Measurements from ENCODE around the gene ICOSLG. TPM values are rescaled to one million over a fixed set of nuclear protein-coding genes. Genes with fewer than 3 reads are reported as not detected.

The ICOSLG gene
- total and polyA plus RNA-seq, 2 experiments from 2014 or later = under 0.01 TPM; not detected in 1

Small RNA genes lying within 50 kb of the gene (small RNA-seq; reads per million reads assigned to genes)
- gene AP001059.3 (ENCODE audit: low read depth, low replicate concordance) = not detected

Other genes with a start within 250 kb of the ICOSLG start
- 21.0 and 23.1 TPM in 2 replicates for gene TRAPPC10, start 228.6 kb downstream of the ICOSLG start, total RNA-seq (2014; rRNA removed; shearing (Covaris generic))
- 9.9 and 10.3 TPM in 2 replicates for gene TRAPPC10, start 228.6 kb downstream of the ICOSLG start, polyA plus RNA-seq (2016; fragmentation: Nextera tagmentation; extraction: Ambion mirVana)
- 16.1 and 16.3 TPM in 2 replicates for gene PWP2, start 133.5 kb downstream of the ICOSLG start, total RNA-seq (2014; rRNA removed; shearing (Covaris generic))
- gene PWP2, start 133.5 kb downstream of the ICOSLG start, polyA plus RNA-seq (2016; fragmentation: Nextera tagmentation; extraction: Ambion mirVana) = 11.2 and 12.8 TPM in 2 replicates
- 39.6 and 45.7 TPM in 2 replicates for gene GATD3, start 107.3 kb downstream of the ICOSLG start, total RNA-seq (2014; rRNA removed; shearing (Covaris generic))
- 49.1 and 50.9 TPM in 2 replicates for gene GATD3, start 107.3 kb downstream of the ICOSLG start, polyA plus RNA-seq (2016; fragmentation: Nextera tagmentation; extraction: Ambion mirVana)
- gene DNMT3L, start 21.0 kb upstream of the ICOSLG start, total RNA-seq (2014; rRNA removed; shearing (Covaris generic)) = not detected in 2 replicates
- gene DNMT3L, start 21.0 kb upstream of the ICOSLG start, polyA plus RNA-seq (2016; fragmentation: Nextera tagmentation; extraction: Ambion mirVana) = not detected in 2 replicates
- not detected in 2 replicates for gene AIRE, start 44.9 kb upstream of the ICOSLG start, total RNA-seq (2014; rRNA removed; shearing (Covaris generic))
- not detected in 2 replicates for gene AIRE, start 44.9 kb upstream of the ICOSLG start, polyA plus RNA-seq (2016; fragmentation: Nextera tagmentation; extraction: Ambion mirVana)
- gene PFKL, start 59.1 kb upstream of the ICOSLG start, total RNA-seq (2014; rRNA removed; shearing (Covaris generic)) = 239 and 270 TPM in 2 replicates
- gene PFKL, start 59.1 kb upstream of the ICOSLG start, polyA plus RNA-seq (2016; fragmentation: Nextera tagmentation; extraction: Ambion mirVana) = 199 and 213 TPM in 2 replicates
- 17.0 and 20.5 TPM in 2 replicates for gene CFAP410, start 98.4 kb upstream of the ICOSLG start, total RNA-seq (2014; rRNA removed; shearing (Covaris generic))
- gene CFAP410, start 98.4 kb upstream of the ICOSLG start, polyA plus RNA-seq (2016; fragmentation: Nextera tagmentation; extraction: Ambion mirVana) = 19.8 and 20.8 TPM in 2 replicates
- gene TRPM2, start 112.7 kb upstream of the ICOSLG start, total RNA-seq (2014; rRNA removed; shearing (Covaris generic)) = 0.13 and 0.22 TPM in 2 replicates
- not detected in 2 replicates for gene TRPM2, start 112.7 kb upstream of the ICOSLG start, polyA plus RNA-seq (2016; fragmentation: Nextera tagmentation; extraction: Ambion mirVana)
- gene LRRC3, start 214.6 kb upstream of the ICOSLG start, total RNA-seq (2014; rRNA removed; shearing (Covaris generic)) = 0.32 and 0.38 TPM in 2 replicates
- 0.28 and 0.29 TPM in 2 replicates for gene LRRC3, start 214.6 kb upstream of the ICOSLG start, polyA plus RNA-seq (2016; fragmentation: Nextera tagmentation; extraction: Ambion mirVana)